ENCODE measurements around the gene FOXP1.

DNA sequence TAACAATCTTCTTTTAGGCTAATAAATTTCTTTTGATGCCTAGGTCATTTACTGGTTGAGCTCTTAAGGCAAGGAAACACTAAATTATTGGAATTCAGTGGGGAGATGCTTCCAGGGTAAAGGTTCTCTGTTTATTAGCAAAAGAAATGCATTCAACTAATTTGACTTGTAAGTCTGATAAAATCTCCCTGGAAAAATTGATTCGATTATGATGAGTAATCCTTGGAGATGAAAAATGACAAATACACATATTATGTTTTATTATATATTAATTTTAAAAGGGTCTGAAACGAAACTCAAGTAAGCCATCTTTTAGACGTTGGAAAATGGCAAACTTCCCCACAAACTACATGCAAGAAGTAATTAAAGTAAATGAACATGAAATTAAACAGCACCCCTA lies 328.0 kb downstream of the FOXP1 start:
- TF ChIP-seq BHLHE40 (IDR thresholded peaks at IDR 0.05; ENCODE audit: borderline replicate concordance) (no peak), SUZ12 (IDR thresholded peaks at IDR 0.05) (no peak), FOXM1 (IDR thresholded peaks at IDR 0.05; ENCODE audit: borderline replicate concordance) (no peak), FOXA1 (IDR thresholded peaks at IDR 0.05) (no peak), TARDBP (IDR thresholded peaks at IDR 0.05) (no peak)

Measured in HEK293T (cell line).